Breast epithelium (tissue), 3 donors: Measurements from ENCODE around the gene ST8SIA2.

ENCODE experiments used
- POLR2A ChIP-seq: fragments of 450-650 bp; IDR thresholded peaks from one replicate; pipeline ENCODE4 v1.6.1; 2016; ENCODE audit warnings: antibody characterized with exemption, mild to moderate bottlenecking, moderate library complexity
- POLR2AphosphoS5 ChIP-seq, 3 donors: sonication (generic); formaldehyde crosslinking; IDR thresholded peaks; one replicate each; pipeline ENCODE4 v1.6.1; 2017; ENCODE audit warnings: antibody characterized with exemption in 3 of 3
- TF ChIP-seq, protein P1 (sequence below), 3 donors: fragments of 450-650 bp; IDR thresholded peaks; one replicate each; pipeline ENCODE4 v1.5.1; 2016 to 2017; ENCODE audit warnings: antibody characterized with exemption in 3 of 3, mild to moderate bottlenecking in 3 of 3, moderate library complexity in 3 of 3

DNA sequence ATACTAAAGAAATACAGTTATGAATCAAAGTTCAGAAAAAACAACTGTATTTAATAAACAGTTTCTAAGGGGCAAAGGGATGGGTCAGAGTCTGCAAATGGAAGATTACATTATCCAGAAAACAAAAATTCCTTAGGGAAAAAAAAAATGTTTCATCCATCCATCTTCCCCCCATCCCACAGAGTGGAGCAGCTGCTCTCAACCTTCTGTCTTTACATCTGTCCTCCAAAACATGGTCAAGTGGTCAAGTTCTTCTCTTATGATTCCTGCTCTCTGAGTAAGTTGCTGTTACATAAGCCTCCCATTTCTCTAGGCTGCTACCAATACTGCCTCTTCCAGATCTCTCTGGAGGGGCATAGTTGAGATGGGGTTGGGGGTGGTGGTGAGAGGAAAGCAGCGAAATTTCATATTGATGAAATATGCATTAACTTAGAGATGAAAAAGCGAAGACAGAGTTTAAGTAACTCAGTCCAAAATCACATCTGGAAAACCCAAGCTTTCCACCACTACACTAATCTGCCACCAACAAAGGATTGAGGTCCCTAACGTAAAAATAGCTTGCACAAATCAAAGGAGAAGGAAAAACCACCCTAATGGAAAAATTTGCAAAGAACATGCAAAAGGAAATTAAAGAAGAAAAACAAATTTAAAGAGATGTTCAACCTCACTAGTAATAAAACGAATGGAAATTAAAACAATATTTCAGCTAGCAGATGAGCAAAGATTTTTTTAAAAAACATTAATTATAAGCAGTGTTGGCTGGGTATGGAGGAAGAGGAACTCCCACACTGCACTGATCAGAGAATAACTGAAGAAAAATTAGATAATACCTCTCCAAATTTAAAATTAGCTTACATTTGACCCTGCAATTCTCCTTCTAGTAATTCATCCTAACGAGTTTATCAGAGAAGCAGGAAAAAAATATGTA, 109.5 kb downstream of the ST8SIA2 start:
- TF ChIP-seq, protein P1, sequence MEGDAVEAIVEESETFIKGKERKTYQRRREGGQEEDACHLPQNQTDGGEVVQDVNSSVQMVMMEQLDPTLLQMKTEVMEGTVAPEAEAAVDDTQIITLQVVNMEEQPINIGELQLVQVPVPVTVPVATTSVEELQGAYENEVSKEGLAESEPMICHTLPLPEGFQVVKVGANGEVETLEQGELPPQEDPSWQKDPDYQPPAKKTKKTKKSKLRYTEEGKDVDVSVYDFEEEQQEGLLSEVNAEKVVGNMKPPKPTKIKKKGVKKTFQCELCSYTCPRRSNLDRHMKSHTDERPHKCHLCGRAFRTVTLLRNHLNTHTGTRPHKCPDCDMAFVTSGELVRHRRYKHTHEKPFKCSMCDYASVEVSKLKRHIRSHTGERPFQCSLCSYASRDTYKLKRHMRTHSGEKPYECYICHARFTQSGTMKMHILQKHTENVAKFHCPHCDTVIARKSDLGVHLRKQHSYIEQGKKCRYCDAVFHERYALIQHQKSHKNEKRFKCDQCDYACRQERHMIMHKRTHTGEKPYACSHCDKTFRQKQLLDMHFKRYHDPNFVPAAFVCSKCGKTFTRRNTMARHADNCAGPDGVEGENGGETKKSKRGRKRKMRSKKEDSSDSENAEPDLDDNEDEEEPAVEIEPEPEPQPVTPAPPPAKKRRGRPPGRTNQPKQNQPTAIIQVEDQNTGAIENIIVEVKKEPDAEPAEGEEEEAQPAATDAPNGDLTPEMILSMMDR (IDR thresholded peaks at IDR 0.05) = no peak
- TF ChIP-seq POLR2AphosphoS5 (IDR thresholded peaks at IDR 0.05) (no peak), POLR2A (no peak)
